GM18511 (cell line): ENCODE data around the gene TSHZ1.
"Not testable (repeated sequence)": the region's sequence is repeated elsewhere in the genome, so short reads cannot be mapped to it uniquely, and the experiment has no call there.

ENCODE experiments used
- ATAC-seq: cut with Tn5 transposase; IDR thresholded peaks from one replicate; pipeline ENCODE4 v1.9.1; 2021; ENCODE audit warnings: mild to moderate bottlenecking, moderate library complexity; ENCODE audit not compliant: unreplicated experiment

TSHZ1 gene

GRCh38 chr18:75183524-75183923, 27.1 kb upstream of the TSHZ1 start:
- no peak for ATAC-seq

DNA sequence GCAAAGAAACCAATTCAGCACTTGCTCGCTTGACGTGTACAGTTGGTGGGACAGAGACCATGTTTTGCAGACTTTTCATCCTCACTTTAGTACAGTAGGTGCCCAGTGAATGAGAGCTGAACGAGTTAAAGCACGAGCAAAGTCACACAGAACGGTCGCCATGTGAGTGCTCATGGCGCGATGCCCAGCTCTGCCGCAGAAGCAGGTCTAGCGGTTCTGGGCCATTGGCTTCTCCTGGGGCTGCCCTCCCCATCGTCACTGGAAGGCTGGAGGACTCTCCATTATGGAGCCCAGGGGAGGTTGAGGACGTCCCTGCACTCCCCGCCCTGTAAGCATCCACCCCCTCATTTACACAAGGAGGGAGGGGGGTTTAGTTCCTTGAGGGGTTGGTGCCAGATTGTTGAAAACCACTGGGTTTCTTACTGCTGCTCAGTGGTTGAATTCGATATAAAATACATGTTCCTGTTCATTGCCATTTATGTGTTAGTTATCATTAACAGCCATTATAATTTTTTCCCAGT, 26.6 kb upstream of the TSHZ1 start:
- ATAC-seq: no peak

DNA sequence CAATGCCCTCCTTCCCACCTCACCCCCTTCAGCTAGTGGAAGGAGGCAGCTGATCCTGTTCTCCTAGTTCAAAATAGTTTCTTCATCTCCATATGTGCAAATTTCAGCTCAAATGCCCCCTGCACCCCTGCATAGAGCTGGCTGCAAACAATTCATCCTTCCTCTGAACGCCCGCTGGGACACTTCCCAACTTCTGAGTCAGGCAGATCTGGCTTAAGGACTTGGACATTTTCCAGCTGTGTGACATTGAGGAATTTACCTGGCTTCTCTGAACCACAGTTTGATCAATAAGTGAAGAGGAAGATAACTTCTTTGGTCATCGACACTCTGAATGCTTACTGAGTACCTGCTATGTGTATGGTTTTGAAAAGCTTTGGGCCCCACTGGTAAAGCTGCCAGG, 25.1 kb upstream of the TSHZ1 start:
- no peak for ATAC-seq

DNA sequence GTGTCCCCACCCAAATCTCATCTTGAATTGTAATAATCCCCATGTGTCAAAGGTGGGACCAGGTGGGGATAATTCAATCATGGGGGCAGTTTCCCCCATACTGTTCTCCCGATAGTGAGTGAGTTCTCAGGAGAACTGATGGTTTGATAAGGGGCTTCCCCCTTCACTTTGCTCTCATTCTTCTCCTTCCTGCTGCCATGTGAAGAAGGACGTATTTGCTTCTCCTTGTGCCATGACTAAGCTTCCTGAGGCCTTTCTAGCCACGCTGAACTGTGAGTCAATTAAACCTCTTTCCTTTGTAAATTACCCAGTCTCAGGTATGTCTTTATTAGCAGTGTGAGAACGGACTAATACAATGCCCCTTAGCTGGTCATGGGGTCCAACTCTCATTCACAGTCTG, 22.9 kb upstream of the TSHZ1 start:
- ATAC-seq: not testable (repeated sequence)

DNA sequence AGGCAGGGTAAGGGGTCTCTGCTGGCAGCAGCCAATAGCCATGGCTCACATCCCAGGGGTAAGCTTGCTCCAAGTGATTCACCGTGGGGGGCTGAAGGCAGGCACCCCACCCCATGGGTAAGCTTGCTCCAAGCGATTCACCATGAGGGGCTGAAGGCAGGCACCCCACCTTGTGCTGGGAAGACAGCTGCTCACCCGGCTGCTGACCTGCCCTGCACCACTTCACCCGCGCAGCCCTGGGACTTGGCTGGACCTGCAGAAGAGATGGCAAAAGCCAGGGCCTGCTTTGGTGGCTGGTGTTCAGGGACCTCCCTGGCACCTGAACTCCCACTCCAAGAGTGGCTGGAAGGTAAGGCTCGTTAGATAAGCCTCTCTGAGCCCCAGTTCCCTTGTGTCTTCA, 20.9 kb upstream of the TSHZ1 start:
- ATAC-seq: no peak

GRCh38 chr18:75192899-75193298, 17.7 kb upstream of the TSHZ1 start:
- no peak for ATAC-seq

DNA sequence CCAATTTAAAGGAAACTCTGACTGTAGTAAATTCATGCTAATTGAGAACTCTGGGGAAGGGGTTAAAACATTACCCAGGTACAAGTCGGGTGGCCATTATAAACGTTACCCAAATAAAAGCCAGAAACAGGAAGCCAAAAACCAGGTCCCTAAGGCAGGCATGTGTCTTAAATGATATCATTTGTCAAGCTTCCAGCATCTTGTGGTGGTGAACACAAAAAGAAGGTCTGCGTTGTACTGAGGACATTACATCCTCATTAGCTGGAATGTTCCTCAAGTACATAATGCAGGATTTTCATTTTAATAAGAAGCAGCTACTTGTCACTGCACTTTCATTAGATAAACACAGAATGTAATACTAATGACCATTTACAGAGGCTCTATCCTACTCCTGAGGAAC, 12.6 kb upstream of the TSHZ1 start:
- no peak for ATAC-seq

- no peak for ATAC-seq
Measured at GRCh38 chr18:75199327-75199726, 11.3 kb upstream of the TSHZ1 start.

GRCh38 chr18:75200071-75200470, 10.5 kb upstream of the TSHZ1 start:
- ATAC-seq: no peak

GRCh38 chr18:75200605-75201280, 9.9 kb upstream of the TSHZ1 start:
- no peak for ATAC-seq

DNA sequence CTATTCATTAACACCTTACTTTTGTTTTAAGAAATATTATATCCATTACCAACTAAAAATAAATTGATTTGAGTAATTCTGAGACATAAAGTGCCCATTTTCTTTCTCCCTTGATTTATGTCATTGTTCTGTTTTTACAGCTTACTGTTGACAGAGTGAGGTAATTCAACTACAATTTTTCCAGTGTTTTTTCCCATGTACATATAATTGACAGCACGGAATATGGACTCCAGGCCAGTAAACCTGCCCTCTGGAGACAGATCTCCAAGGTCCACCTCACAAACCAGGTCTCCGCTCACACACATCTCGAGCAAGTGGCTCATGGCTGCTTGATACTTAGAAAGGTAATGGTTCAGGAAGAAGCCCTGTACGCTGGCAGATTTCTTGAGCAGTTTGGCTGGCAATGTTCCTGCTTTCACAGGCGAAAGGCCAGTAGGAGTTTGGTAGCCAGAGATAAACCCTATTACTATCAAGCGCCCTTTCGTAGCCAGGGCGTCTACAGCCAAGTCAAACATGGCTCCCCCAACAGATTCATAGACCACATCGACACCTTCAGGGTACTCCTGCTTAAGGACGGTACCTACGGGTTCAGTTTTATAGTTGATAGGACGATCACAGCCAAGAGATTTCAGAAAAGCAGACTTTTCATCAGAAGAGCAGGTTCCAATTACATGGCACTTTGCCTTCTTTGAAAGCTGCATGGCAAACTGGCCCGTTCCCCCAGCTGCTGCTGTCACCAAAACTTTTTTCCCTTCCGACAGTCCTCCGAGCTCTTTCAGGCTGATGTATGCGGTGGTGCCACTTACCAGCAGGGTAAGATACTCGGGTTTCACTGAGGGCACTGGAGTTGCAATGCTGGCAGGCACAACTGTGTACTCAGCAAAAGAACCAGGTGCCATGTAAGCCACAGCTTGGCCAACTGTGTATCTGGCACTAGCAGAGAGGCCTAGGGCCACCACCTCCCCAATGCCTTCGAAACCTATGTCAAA, 9.0 kb upstream of the TSHZ1 start:
- no peak for ATAC-seq

- ATAC-seq: no peak
Measured at GRCh38 chr18:75202696-75203365, 7.8 kb upstream of the TSHZ1 start.

DNA sequence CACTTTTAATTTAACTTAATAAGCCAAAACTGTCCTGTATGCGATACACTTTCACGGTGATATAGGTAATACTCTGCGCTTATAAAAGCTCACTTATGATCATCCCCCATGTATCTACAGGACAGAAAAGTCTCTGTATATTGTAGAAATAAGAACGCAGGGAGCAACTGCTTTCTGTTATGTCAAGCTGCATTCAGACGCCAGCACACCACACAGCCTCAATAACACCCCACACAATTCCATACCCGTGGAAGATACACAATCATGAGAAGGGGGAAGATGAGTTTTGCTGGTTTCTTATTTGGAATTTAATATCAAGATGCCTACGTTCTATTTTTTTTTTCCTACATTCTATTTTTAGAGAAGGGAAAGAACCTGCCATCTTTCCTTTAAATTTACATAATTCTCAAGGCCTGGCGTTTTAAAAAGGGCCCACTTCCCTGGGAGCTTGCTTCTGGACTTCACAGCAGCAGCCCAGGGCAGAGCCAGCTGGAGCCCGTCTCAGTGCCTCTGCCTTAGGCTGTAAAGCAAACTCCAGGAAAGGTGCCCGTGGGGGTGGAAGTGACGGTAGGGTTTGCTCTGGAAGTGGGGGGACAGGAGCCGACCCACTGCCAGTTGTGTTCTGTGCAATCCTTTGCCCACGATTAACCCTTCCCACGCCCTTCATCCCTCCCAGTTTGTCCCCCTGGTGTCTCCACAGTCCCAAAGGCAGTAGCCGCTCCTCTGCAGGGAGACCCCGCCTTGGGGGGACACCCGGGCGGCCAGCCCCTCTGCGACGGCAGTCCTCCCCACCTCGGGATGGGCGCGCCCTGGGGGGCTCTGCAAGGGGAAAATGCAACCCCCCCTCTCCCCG, 7.0 kb upstream of the TSHZ1 start:
- ATAC-seq: no peak

GRCh38 chr18:75204269-75204731, 6.3 kb upstream of the TSHZ1 start:
- ATAC-seq: no peak

DNA sequence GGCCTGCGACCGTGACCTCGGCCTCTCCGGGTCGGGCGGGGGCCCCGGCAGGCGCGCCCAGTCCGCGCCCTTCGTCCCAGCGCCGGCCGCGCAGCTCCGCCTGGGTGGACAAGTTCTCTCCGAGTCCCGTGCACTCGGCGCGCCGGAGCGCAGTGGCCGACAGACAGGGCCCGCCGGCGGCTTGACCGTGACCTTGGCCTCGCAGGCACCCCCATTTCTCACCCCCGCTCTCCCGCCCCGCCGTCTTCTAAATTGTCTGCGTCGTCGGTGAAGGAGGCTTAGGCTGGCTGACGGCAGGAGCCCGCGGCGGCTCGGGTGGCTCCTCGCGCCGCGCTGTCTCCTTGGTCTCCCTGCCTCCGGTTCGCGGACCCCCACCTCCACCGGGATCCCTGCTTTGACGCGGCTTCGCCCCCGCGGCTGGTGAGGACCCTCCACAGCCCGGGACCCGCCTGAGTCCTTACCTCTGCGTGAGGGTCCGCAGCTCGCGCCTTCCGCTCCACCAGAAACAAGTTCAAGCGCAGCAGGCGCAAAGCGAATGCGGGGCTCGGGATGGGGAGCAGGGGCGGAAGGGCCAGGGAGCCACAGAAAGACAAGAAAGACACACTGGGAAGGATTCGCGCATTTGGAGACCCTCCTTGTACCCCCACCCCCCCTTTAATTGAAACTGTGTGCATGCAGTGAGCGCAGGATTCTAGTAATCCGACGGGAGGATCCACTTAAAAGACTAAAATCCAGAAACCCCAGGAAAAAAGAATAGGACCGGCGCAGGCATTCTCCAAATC, 5.7 kb upstream of the TSHZ1 start:
- ATAC-seq: no peak

DNA sequence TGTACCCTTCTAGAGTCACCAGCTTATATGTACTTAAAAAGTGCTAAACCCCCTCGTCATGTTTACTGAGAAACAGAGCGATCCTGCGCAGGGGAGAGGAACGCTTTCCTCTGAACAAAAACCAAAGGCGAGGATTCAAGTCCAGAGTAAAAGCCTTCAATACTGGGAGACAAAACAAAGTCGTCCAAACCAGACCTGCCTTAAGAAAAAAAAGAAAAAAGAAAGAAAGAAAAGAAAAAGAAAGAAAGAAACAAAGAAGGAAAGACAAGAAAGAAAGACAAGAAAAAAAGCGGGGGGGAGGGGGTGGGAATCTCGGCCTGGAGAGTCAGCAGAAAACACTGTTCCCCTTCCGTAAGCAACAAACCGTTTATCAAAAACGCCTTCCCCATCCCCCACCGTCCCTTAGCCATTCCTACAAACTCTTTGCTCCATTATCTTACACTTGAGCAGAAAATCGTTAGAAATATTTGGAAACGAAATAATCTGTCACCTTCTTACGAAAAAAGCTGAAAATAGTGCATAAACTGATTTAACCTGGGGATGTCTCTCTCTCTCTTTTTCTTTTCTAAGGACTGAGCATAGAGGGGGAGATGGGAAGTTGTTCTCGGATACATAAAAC, 5.0 kb upstream of the TSHZ1 start:
- ATAC-seq: no peak

GRCh38 chr18:75206452-75207309, 3.9 kb upstream of the TSHZ1 start:
- ATAC-seq: no peak
